ENCODE measurements around the gene MINDY4.

- TF ChIP-seq ZNF274 (IDR thresholded peaks at IDR 0.05; ENCODE audit: low read depth, low read length) (no peak), YY1 (IDR thresholded peaks at IDR 0.05; ENCODE audit: insufficient read depth, insufficient read length) (no peak), SUZ12 (IDR thresholded peaks at IDR 0.05; ENCODE audit: extremely low read depth, insufficient read depth, insufficient read length) (no peak)
These were observed 159.4 kb downstream of the MINDY4 start for GRCh38 chr7:30930621-30931020.

Measured in NT2/D1 (cell line).